ENCODE results near the gene AHRR.

Gene AHRR

DNA sequence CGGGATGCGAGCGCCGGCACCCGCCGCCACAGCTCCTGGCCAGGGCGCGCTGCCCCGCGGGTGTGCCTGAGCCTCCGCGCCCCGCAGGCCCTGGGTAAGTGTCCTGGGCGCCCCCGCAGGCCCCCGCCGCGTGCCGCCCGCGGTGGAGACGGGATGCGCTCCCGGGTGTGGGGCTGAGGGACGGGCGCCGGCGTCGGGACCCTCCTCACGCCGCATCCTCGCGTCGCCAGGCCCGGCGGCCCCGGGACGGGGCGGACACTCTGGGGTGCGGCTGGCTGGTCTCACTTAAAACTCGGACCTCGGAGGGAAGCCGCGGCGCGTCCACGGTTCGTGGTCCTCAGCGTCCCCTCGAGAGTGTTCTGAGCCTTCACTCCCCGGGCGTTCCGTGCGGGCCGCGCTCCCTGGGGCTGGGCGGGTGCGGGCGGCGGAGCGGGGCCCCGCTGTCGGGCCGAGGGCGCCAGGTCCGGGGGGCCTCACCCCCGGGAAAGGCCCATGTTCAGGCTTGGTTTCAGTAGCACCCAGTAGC is 275 bp downstream of the AHRR start:
- no peak for DNase-seq (ENCODE audit: low read depth)

DNA sequence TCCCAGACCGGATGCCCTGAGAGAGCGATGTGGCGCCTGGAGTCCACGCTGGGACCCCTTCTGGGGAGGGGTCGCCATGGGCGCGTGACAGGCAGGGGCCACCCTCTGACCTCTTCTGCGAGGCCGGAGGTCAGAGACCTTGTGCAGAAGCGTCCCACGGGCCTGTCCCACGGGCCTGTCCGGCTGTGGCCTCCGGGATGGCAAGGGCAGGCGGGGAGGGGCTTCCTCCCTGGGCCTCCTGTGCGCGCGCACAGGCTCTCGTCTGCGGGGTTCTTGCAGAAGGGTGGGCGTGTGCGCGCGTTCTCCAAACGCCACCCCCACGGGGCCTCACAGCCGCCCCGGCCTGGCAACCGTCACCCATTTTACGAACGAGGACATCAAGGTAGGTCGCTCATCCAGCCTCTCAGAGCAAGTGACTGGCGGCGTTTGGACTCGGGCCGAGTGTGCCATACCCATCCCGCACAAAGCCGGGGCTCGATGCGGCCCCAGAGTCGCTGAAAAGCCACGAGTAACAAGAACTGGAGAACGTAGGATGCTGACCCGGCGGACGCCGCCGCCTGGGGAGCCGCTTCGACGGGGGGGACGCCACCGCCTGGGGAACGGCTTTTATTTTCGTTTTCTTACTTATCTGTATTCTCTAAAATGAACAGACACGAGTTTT is 897 bp downstream of the AHRR start:
- no peak for DNase-seq (ENCODE audit: low read depth)

DNA sequence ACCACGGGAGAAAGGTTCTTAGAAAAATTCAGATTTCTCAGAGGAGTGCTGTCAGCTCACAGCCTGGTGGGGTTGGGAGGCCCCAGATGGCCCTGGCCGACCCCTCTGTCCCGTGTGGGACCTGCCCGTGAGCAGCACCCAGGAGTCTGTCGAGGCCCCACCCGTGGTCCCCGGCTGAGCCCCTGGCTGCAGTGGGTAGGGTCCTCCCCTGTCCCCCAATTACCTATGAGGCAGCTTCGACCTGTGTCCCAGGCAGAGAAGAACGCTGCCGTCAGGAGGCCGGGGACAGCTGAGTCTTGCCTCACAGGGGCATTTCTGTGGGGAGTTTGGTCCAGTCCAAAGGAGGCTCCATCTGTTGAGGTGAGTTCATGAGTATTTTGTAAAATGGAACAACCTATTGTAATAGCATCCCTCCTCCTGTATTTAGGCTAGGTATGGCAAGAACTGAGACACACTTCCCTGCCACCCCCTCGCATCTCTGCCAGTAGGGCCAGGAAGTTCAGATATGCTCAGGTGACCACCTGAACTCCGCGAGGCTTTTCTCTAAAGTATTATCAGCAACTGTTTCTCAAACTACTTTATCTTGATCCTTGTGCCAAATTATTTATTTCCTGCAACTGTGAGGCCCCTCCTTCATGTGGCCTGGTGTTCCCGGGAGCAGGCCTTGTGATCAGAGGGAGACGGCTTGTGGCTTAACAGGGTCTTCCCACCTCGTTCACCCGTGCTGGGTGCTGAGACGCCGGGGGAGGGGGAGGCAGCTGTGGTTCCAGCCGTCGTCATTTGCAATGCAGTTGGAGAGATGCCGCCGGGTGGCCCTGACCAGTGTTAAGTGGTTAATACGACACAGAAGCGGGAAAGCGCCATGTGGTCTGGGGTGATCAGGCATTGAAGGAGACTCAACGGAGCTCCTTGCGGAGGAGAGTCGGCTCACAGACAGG is 1.7 kb downstream of the AHRR start:
- DNase-seq (ENCODE audit: low read depth), result no peak

DNA sequence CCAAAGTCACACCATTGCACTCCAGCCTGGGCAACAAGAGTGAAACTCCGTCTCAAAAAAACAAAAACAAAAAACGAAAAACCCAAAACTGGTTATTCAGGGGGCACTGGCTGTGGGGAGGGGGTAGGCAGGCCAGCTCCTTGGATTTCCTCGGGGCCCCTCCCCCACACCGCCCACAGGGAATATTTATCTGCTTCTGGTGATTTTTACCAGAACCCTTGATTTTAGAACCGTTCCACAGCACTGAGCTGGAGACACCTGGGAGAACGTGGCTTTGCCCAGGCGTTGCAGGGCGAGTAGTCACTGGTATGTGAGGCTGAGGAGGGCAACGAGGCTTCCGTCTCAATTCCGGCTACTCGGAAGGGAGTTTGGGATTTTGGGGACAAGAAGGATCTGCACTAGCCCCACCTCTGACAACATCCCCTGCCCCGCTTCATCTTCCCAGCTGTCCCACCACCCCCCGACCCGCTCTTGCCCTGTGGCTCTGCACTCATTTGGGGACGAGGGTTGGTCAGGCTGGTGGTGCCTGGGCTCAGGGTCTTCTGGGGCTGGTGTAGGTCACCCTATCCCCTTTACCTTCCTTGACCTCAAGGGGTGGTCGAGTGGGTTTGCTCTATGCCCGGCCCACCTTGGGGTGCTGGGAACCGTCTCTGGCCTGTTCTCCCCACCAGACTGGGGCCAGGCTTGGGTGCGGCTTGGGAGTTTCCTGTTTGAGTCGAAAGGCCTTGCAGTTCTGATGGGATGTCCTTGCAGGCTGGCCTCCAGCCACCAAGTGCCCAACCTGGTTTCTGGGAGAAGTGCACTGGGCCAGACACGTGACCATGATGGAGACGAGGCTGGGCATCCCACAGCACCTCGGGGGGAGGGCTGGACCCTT is 3.5 kb downstream of the AHRR start:
- DNase-seq (ENCODE audit: low read depth), result no peak

- no peak for DNase-seq (ENCODE audit: low read depth)
Observed at GRCh38 chr5:326109-326508, 4.6 kb downstream of the AHRR start.

- no peak for DNase-seq (ENCODE audit: low read depth)
Observed at GRCh38 chr5:329121-329735, 7.7 kb downstream of the AHRR start.

- DNase-seq (ENCODE audit: low read depth), result no peak
Observed at GRCh38 chr5:329768-330167, 8.3 kb downstream of the AHRR start.

- DNase-seq (ENCODE audit: low read depth), result no peak
Observed at GRCh38 chr5:332843-333242, 11.3 kb downstream of the AHRR start.

DNA sequence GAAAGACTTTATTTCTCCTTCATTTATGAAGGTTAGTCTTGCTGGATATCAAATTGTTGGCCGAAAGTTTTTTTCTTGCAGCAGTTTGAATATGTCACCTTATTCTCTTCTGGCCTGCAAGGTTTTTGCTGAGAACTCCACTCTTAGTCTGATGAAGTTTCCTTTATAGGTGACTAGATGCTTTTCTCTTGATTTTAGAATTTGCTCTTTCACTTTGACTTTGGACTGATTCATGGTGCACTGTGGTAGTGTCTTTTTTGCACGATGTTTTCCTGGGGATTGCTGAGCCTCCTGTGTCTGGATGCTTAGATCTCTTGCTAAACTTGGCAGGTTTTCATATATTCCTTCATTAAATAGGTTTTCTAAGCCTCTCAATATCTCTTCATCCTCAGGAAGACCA is 12.4 kb downstream of the AHRR start:
- no peak for DNase-seq (ENCODE audit: low read depth)

- DNase-seq (ENCODE audit: low read depth), result no peak
Observed at GRCh38 chr5:334903-335739, 13.6 kb downstream of the AHRR start.

DNA sequence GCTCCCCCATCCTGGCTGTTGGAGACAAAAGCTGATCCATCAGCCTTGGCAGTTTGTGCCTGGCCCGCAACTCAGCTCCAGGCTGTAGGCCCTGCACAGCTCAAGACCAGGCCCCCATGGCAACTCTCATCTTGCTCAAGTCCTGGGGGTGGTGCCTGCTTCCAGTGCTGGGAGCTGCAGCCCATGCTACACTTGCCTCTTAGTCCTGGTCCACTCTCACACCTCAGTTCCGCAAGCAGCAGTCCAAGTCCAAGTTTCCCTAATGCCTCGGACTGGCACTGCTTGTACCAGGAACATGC is 14.2 kb downstream of the AHRR start:
- DNase-seq (ENCODE audit: low read depth), result no peak

DNA sequence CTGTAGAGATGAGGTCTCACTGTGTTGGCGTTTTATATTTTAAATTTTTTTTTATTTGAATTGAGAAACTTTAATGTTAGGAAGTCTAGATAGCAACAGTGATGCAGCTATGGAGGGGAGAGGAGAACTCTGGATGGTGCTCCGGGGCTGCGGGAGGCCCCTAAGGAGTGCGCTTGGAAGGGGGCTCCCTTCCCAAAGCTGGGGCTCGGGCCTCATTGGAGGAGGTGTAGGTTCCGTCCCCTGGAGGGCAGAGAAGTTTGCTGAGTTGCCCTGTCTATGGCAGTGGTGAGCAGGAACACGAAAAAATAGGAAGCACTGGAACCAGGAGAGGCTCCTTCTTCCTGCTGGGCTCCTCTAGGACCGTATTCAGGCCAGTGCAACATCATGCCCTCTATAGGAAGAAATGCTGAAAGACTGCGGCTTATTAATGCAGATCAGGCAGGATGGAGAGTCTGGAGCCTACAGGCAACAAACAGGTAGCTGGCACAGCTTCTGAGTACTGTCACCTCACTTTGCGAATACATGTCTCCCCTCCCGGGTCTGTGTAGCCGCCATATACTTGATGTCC is 16.1 kb downstream of the AHRR start:
- DNase-seq (ENCODE audit: low read depth), result no peak

DNA sequence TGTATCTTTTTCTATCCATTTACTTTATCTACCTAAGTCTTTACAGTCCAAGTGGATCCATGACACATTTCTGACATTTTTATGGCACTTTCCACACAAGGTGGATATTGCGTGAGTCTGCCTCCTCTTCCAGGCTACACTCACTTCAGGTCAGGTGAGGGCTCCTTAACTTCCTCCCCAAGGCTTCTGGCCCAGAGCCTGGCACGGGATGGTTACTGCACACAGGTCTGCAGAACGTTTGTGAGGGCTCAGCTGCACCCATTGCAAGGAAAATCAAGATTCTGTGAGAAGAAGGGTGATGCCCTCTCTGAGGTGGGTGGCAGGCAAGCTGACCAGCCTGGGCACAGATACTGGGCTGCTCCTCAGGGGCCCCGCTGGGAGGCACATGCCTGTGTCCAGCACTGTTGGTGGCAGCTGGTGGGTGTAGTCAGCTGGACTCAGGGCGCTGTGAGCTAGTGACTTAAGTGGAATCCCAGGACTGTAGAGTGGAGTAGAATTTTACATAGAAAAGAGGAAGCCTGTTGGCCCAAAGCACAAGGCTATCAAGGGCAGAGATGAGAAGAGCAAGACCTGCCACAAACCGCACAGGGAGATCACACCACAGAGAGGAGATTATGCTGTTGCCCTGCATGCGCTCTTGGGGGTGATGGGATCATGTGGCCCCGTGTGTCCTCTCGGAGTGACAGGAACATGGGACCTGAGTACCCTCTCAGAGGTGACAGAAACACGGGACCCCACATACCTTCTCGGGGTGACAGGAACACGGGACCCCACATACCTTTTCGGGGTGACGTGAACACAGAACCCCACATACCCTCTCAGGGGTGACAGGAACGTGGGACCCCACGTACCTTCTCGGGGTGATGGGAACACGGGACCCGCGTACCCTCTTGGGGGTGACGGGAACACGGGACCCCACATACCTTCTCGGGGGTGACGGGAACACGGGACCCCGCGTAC is 21.3 kb downstream of the AHRR start:
- no peak for DNase-seq (ENCODE audit: low read depth)

DNA sequence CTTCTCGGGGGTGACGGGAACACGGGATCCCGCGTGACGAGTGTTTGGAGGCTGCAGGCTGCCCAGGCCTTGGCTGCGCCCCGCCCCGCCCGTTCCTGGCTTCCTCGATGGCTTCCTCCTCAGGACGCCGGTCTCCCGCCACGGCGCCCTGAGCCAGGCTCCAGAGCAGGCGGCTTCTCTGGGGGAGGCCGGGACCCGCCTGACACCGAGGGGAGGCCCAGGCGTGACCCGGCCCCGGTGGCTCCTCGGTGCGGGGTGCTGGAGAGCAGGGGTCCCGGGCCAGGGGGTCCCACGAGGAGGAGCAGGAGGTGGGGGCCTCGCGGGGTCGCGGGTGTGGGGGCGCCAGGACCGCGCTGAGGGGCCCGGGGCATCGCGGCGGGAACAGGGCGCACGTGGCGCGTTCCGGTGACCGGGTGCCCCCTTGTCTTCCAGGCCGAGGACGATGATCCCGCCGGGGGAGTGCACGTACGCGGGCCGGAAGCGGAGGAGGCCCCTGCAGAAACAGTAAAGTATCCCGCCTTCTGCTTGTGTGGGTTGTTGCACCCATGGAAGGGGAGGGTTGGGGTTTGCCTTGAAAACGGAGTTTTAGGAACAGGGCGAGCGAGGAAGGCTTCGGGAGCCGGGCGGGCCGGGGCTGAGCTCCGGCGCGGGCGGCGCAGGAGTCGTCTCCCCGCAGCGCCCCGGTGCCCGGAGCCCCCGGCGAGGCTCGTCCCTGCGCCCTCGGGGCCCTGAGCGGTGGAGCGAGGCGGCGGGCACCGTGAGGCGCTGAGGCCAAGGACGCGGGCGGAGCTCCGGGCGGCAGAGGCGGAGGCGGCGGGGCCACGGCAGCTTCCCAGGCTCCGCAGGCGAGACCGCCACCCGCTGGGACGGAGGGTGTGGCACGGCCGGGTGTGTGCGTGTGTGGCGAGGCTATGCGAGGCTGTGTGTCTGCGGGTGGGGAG is 22.2 kb downstream of the AHRR start:
- no peak for DNase-seq (ENCODE audit: low read depth)

GRCh38 chr5:344668-345067 is 23.2 kb downstream of the AHRR start:
- DNase-seq (ENCODE audit: low read depth), result no peak

GRCh38 chr5:345404-346195 is 24.1 kb downstream of the AHRR start:
- DNase-seq (ENCODE audit: low read depth), result no peak

DNA sequence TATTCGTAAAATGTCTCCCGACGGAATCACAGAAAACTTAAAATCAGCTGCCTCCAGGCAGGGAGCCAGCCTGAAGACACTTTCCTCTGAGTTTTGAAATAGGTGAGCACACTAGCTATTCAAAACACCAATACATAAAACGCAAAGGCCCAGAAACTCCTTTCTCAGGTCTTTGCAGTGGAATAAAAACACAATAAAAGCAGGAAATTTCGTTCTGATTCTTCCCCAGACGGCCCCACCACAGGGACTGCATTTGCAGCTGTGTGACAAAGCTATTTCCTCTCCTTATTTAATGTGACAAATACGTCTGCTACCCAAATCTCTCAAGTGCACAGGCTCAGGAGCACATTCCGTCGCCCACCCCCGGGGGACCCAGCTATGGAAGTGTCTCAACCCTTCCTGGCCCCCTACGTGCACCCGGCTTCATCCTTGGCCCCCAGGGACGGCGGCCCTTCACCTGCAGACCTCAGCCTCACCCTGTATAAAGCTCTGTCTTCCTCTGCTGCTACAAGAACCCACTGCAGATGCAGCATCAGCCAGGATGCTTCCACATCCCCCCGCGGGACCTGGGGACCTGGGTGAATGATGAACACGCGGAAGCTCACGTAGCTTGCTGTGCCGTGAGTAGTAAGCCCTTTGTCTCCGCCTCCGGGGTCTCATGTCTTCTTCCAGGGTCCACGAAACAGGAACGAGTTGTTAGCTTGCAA is 24.9 kb downstream of the AHRR start:
- DNase-seq (ENCODE audit: low read depth), result no peak
